ENCODE measurements around the gene USP6NL.

USP6NL gene

GRCh38 chr10:11513727-11514126 lies 97.7 kb downstream of the USP6NL start:
- no peaks in the 10 kb centered on the region for H3K36me3 ChIP-seq (ENCODE audit: control insufficient read depth, insufficient read depth, low read length)
- H3K4me1 ChIP-seq (ENCODE audit: control insufficient read depth, insufficient read depth, low read length): no peaks in the 10 kb centered on the region
- no peak overlapping the region for H3K27ac ChIP-seq (ENCODE audit: low read depth, low read length)
- no peaks in the 10 kb centered on the region for H3K9me3 ChIP-seq (ENCODE audit: control insufficient read depth, insufficient read depth, low read depth, low read length)
- H3K4me3 ChIP-seq (ENCODE audit: low read depth, low read length): no peak overlapping the region
- H3K9ac ChIP-seq (ENCODE audit: low read length): no peak overlapping the region
- no peaks in the 10 kb centered on the region for H3K27me3 ChIP-seq (ENCODE audit: control insufficient read depth, insufficient read depth, low read length)

GRCh38 chr10:11512596-11512995 lies 98.9 kb downstream of the USP6NL start:
- H3K27ac ChIP-seq (ENCODE audit: low read depth, low read length): no peak overlapping the region
- H3K9me3 ChIP-seq (ENCODE audit: control insufficient read depth, insufficient read depth, low read depth, low read length): no peaks in the 10 kb centered on the region
- no peaks in the 10 kb centered on the region for H3K36me3 ChIP-seq (ENCODE audit: control insufficient read depth, insufficient read depth, low read length)
- no peak overlapping the region for H3K9ac ChIP-seq (ENCODE audit: low read length)
- no peak overlapping the region for H3K4me3 ChIP-seq (ENCODE audit: low read depth, low read length)
- H3K27me3 ChIP-seq (ENCODE audit: control insufficient read depth, insufficient read depth, low read length): no peaks in the 10 kb centered on the region
- no peaks in the 10 kb centered on the region for H3K4me1 ChIP-seq (ENCODE audit: control insufficient read depth, insufficient read depth, low read length)

GRCh38 chr10:11511321-11511720 lies 100.1 kb downstream of the USP6NL start:
- no peaks in the 10 kb centered on the region for H3K27me3 ChIP-seq (ENCODE audit: control insufficient read depth, insufficient read depth, low read length)
- no peak overlapping the region for H3K27ac ChIP-seq (ENCODE audit: low read depth, low read length)
- H3K9ac ChIP-seq (ENCODE audit: low read length): no peak overlapping the region
- H3K9me3 ChIP-seq (ENCODE audit: control insufficient read depth, insufficient read depth, low read depth, low read length): no peaks in the 10 kb centered on the region
- H3K36me3 ChIP-seq (ENCODE audit: control insufficient read depth, insufficient read depth, low read length): no peaks in the 10 kb centered on the region
- no peaks in the 10 kb centered on the region for H3K4me1 ChIP-seq (ENCODE audit: control insufficient read depth, insufficient read depth, low read length)
- H3K4me3 ChIP-seq (ENCODE audit: low read depth, low read length): no peak overlapping the region

GRCh38 chr10:11510736-11511135 lies 100.7 kb downstream of the USP6NL start:
- Histone ChIP-seq H3K9me3 (ENCODE audit: control insufficient read depth, insufficient read depth, low read depth, low read length) (no peaks in the 10 kb centered on the region), H3K36me3 (ENCODE audit: control insufficient read depth, insufficient read depth, low read length) (no peaks in the 10 kb centered on the region), H3K27ac (ENCODE audit: low read depth, low read length) (no peak overlapping the region)

DNA sequence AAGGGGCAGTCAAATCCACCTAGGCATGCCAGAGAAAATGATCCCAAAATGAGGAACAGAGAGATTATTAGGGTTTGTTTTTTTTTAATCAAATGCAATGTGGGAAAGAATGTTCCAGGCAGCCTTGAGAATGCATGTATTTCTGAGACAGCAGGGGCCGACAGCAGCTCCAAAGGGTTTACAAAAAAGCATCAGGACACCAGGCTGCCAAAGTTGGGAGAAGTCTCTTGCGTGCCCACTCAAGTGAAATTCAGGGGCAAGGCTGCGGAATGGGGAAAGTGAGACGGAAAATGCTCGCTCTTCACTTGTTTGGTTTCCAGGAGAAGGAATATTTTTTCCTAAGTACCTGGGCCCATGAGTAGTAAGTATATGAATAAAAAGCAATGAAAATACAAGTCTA lies 101.2 kb downstream of the USP6NL start:
- no peak overlapping the region for H3K9ac ChIP-seq (ENCODE audit: low read length)

More at GRCh38 chr10:11510736-11511135, 100.7 kb downstream of the USP6NL start:
- Histone ChIP-seq H3K9ac (ENCODE audit: low read length) (no peak overlapping the region), H3K27me3 (ENCODE audit: control insufficient read depth, insufficient read depth, low read length) (no peaks in the 10 kb centered on the region), H3K4me3 (ENCODE audit: low read depth, low read length) (no peak overlapping the region), H3K4me1 (ENCODE audit: control insufficient read depth, insufficient read depth, low read length) (0 out of 2 replicates have a peak, but pooled peaks cover 3% of the 10 kb centered on the region)

DNA sequence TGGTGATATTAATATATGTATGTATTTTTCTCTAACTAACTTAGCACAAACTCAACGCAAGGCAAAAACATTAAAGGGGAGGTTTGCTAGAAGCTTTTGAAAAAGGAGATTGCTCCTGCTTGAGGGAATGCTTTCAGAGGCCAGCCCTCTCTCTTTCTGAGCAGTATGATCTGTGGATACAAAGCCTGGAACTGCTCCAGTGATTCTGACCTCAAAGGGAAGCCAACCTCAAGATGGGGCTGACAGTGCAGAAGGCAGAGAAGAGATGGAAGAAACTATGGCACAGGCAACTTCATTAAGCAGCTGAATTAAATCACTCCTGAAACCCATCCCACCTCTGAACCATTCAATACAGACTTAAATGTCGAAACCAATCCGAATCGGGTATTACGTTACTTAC lies 102.4 kb downstream of the USP6NL start:
- H3K4me1 ChIP-seq (ENCODE audit: control insufficient read depth, insufficient read depth, low read length): 0 out of 2 replicates have a peak, but pooled peaks cover 5% of the 10 kb centered on the region
- no peaks in the 10 kb centered on the region for H3K36me3 ChIP-seq (ENCODE audit: control insufficient read depth, insufficient read depth, low read length)
- H3K9ac ChIP-seq (ENCODE audit: low read length): no peak overlapping the region
- no peak overlapping the region for H3K27ac ChIP-seq (ENCODE audit: low read depth, low read length)
- no peaks in the 10 kb centered on the region for H3K27me3 ChIP-seq (ENCODE audit: control insufficient read depth, insufficient read depth, low read length)
- no peaks in the 10 kb centered on the region for H3K9me3 ChIP-seq (ENCODE audit: control insufficient read depth, insufficient read depth, low read depth, low read length)
- H3K4me3 ChIP-seq (ENCODE audit: low read depth, low read length): no peak overlapping the region

More for the DNA sequence above, 101.2 kb downstream of the USP6NL start:
- Histone ChIP-seq H3K9me3 (ENCODE audit: control insufficient read depth, insufficient read depth, low read depth, low read length) (no peaks in the 10 kb centered on the region), H3K4me3 (ENCODE audit: low read depth, low read length) (no peak overlapping the region), H3K27me3 (ENCODE audit: control insufficient read depth, insufficient read depth, low read length) (no peaks in the 10 kb centered on the region), H3K4me1 (ENCODE audit: control insufficient read depth, insufficient read depth, low read length) (0 out of 2 replicates have a peak, but pooled peaks cover 5% of the 10 kb centered on the region), H3K27ac (ENCODE audit: low read depth, low read length) (no peak overlapping the region), H3K36me3 (ENCODE audit: control insufficient read depth, insufficient read depth, low read length) (no peaks in the 10 kb centered on the region)

DNA sequence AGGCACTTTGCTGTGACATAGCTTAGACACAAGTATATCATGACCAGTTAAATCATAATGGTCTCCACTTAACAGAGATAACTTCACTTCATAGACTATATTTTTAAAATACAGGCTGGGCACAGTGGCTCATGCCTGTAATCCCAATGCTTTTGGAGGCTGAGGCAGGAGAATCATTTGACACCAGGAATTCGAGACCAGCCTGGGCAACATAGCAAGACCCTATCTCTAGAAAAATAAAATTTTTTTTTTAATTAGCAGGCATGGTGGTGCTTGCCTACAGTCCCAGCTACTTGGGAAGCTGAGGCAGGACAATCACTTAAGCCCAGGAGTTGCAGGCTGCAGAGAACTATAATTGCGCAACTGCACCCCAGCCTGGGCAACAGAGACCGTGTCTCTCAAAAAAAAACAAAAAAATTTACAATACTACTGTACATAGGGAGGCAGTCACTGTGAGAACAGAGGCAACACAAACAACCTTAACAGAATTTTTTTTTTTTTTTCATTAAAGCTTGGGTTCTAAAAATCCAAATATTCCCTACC lies 105.1 kb downstream of the USP6NL start:
- Histone ChIP-seq H3K9ac (ENCODE audit: low read length) (no peak overlapping the region), H3K9me3 (ENCODE audit: control insufficient read depth, insufficient read depth, low read depth, low read length) (no peaks in the 10 kb centered on the region), H3K27ac (ENCODE audit: low read depth, low read length) (no peak overlapping the region), H3K36me3 (ENCODE audit: control insufficient read depth, insufficient read depth, low read length) (no peaks in the 10 kb centered on the region), H3K27me3 (ENCODE audit: control insufficient read depth, insufficient read depth, low read length) (no peaks in the 10 kb centered on the region), H3K4me1 (ENCODE audit: control insufficient read depth, insufficient read depth, low read length) (0 out of 2 replicates have a peak, but pooled peaks cover 5% of the 10 kb centered on the region), H3K4me3 (ENCODE audit: low read depth, low read length) (no peak overlapping the region)

GRCh38 chr10:11505639-11506038 lies 105.8 kb downstream of the USP6NL start:
- H3K9ac ChIP-seq (ENCODE audit: low read length): no peak overlapping the region
- H3K9me3 ChIP-seq (ENCODE audit: control insufficient read depth, insufficient read depth, low read depth, low read length): no peaks in the 10 kb centered on the region
- no peak overlapping the region for H3K4me3 ChIP-seq (ENCODE audit: low read depth, low read length)
- H3K27ac ChIP-seq (ENCODE audit: low read depth, low read length): no peak overlapping the region
- no peaks in the 10 kb centered on the region for H3K36me3 ChIP-seq (ENCODE audit: control insufficient read depth, insufficient read depth, low read length)
- no peaks in the 10 kb centered on the region for H3K27me3 ChIP-seq (ENCODE audit: control insufficient read depth, insufficient read depth, low read length)
- H3K4me1 ChIP-seq (ENCODE audit: control insufficient read depth, insufficient read depth, low read length): 0 out of 2 replicates have a peak, but pooled peaks cover 5% of the 10 kb centered on the region

DNA sequence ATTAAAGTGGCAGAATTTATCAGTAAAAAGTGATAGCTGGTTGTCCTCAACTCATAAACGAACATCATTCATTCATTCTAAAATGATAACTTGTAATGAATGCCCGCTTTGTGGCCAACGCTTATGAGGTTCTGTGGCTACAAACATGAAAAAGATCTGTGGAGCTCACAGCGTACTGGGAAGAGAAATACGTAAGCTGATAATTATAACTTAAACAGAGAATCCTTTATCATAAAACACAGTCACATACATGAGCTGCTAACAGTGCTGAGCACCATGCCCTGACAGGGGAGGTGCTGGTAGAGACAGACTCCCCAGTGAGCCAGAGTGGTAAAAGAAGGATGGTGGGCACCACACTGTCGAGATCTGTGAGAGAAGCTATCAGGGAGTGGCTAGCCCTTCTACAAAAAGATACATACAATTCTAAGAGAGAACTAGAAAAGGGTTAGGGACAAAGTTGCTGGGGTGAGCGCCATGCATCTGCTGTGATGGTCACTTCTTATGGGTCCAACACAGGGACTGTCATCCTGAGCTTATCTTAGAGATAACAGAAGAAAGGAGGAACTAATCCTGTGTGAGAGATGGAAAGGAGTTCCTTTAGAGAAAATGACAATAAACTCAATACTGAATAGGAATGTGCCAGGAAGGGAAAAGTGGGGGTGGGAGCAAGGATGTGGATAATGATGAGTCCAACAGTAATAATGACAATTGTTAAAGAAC lies 106.7 kb downstream of the USP6NL start:
- Histone ChIP-seq H3K27me3 (ENCODE audit: control insufficient read depth, insufficient read depth, low read length) (no peaks in the 10 kb centered on the region), H3K9ac (ENCODE audit: low read length) (no peak overlapping the region), H3K4me1 (ENCODE audit: control insufficient read depth, insufficient read depth, low read length) (0 out of 2 replicates have a peak, but pooled peaks cover 5% of the 10 kb centered on the region), H3K27ac (ENCODE audit: low read depth, low read length) (no peak overlapping the region), H3K36me3 (ENCODE audit: control insufficient read depth, insufficient read depth, low read length) (peaks cover 3% of the 10 kb centered on the region; the same call in 1 of the 2 replicates), H3K9me3 (ENCODE audit: control insufficient read depth, insufficient read depth, low read depth, low read length) (no peaks in the 10 kb centered on the region), H3K4me3 (ENCODE audit: low read depth, low read length) (no peak overlapping the region)

DNA sequence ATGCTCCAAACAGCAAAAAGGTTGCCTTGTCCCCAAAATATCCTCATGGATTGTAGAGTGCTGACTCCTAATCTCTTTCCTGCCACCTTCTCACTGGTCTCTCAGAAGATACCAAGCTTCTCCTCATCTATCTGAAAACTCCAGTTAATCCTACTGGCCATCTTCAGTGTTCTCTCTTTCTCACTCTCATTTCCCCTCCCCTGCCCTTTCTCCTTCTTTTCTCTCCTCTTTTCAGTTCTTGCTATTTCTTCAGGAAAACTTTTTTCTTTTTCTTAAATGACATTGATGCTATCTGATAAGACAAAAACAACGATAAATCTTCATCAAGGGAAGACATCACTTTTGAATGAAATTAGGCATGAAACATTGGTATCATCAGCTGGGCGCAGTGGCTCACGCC lies 109.8 kb downstream of the USP6NL start:
- H3K4me3 ChIP-seq (ENCODE audit: low read depth, low read length): no peak overlapping the region
- peaks cover 7% of the 10 kb centered on the region for H3K36me3 ChIP-seq (ENCODE audit: control insufficient read depth, insufficient read depth, low read length)
- H3K27me3 ChIP-seq (ENCODE audit: control insufficient read depth, insufficient read depth, low read length): no peaks in the 10 kb centered on the region
- no peak overlapping the region for H3K27ac ChIP-seq (ENCODE audit: low read depth, low read length)
- no peak overlapping the region for H3K9ac ChIP-seq (ENCODE audit: low read length)
- H3K9me3 ChIP-seq (ENCODE audit: control insufficient read depth, insufficient read depth, low read depth, low read length): no peaks in the 10 kb centered on the region
- 0 out of 2 replicates have a peak, but pooled peaks cover 5% of the 10 kb centered on the region for H3K4me1 ChIP-seq (ENCODE audit: control insufficient read depth, insufficient read depth, low read length)

- H3K27me3 ChIP-seq (ENCODE audit: control insufficient read depth, insufficient read depth, low read length): no peaks in the 10 kb centered on the region
- no peaks in the 10 kb centered on the region for H3K4me1 ChIP-seq (ENCODE audit: control insufficient read depth, insufficient read depth, low read length)
- no peak overlapping the region for H3K9ac ChIP-seq (ENCODE audit: low read length)
- peaks cover 7% of the 10 kb centered on the region for H3K36me3 ChIP-seq (ENCODE audit: control insufficient read depth, insufficient read depth, low read length)
- H3K27ac ChIP-seq (ENCODE audit: low read depth, low read length): no peak overlapping the region
- H3K4me3 ChIP-seq (ENCODE audit: low read depth, low read length): no peak overlapping the region
- no peaks in the 10 kb centered on the region for H3K9me3 ChIP-seq (ENCODE audit: control insufficient read depth, insufficient read depth, low read depth, low read length)
Measured at GRCh38 chr10:11499425-11500071, 111.9 kb downstream of the USP6NL start.

All from HUES6 (cell line).